ENCODE results near the gene MYO3B. TPM values are rescaled to one million over a fixed set of nuclear protein-coding genes. Genes with fewer than 3 reads are reported as not detected.

Gene MYO3B
- total RNA-seq, 1 experiment from 2014 or later, result 0.09 TPM

- Mint-ChIP-seq H3K4me1 (ENCODE audit: low read depth, unreplicated experiment) (peaks cover 45% of the 10 kb centered on the region), H3K27ac (ENCODE audit: unreplicated experiment) (no peak overlapping the region)
- CTCF ChIA-PET, result no interaction called here
These were observed 257.1 kb downstream of the MYO3B start for GRCh38 chr2:170434900-170435621.

GRCh38 chr2:170436077-170436943 is 258.4 kb downstream of the MYO3B start:
- Mint-ChIP-seq H3K4me1 (ENCODE audit: low read depth, unreplicated experiment) (peaks cover 47% of the 10 kb centered on the region), H3K27me3 (ENCODE audit: insufficient read depth, unreplicated experiment) (no peaks in the 10 kb centered on the region), H3K27ac (ENCODE audit: unreplicated experiment) (peak overlapping the region; percentile 41), H3K36me3 (ENCODE audit: insufficient read depth, unreplicated experiment) (no peaks in the 10 kb centered on the region), H3K4me3 (ENCODE audit: unreplicated experiment) (peak overlapping the region; percentile 5), H3K9me3 (ENCODE audit: unreplicated experiment) (no peaks in the 10 kb centered on the region)
- H3K36me3 ChIP-seq (ENCODE audit: control insufficient read depth, insufficient read depth, low read length), result no peaks in the 10 kb centered on the region
- ChIA-PET CTCF (no interaction called here), POLR2A (no interaction called here)
- H3K27me3 ChIP-seq (replicated peaks; ENCODE audit: control insufficient read depth, insufficient read depth, low read length), result no peaks in the 10 kb centered on the region
- DNase-seq, result no peak
- intact Hi-C loops (cut with micrococcal nuclease; ENCODE audit: unreplicated experiment), result no loop called here
- no peak for TF ChIP-seq CTCF (IDR thresholded peaks at IDR 0.05; ENCODE audit: insufficient read depth in 1 of 2, low read depth in 1 of 2, low read length in 1 of 2, severe bottlenecking in 1 of 2, unreplicated experiment in 1 of 2)
- no TSS peak for BruUV-seq (replicated peaks)
- peaks cover 28% of the 10 kb centered on the region for H3K4me1 ChIP-seq
- H3K9me3 ChIP-seq, result no peaks in the 10 kb centered on the region
- no peak overlapping the region for H3K4me3 ChIP-seq (ENCODE audit: low read depth, low read length)

More at GRCh38 chr2:170434900-170435621, 257.1 kb downstream of the MYO3B start:
- Mint-ChIP-seq H3K36me3 (ENCODE audit: insufficient read depth, unreplicated experiment) (no peaks in the 10 kb centered on the region), H3K4me3 (ENCODE audit: unreplicated experiment) (no peak overlapping the region), H3K27me3 (ENCODE audit: insufficient read depth, unreplicated experiment) (no peaks in the 10 kb centered on the region), H3K9me3 (ENCODE audit: unreplicated experiment) (no peaks in the 10 kb centered on the region)
- intact Hi-C loops (cut with micrococcal nuclease; ENCODE audit: unreplicated experiment), result no loop called here
- no peak for DNase-seq
- Histone ChIP-seq H3K36me3 (ENCODE audit: control insufficient read depth, insufficient read depth, low read length) (no peaks in the 10 kb centered on the region), H3K4me3 (ENCODE audit: low read depth, low read length) (no peak overlapping the region), H3K4me1 (peaks cover 27% of the 10 kb centered on the region), H3K9me3 (no peaks in the 10 kb centered on the region), H3K27me3 (replicated peaks; ENCODE audit: control insufficient read depth, insufficient read depth, low read length) (no peaks in the 10 kb centered on the region)
- no peak for TF ChIP-seq CTCF (IDR thresholded peaks at IDR 0.05; ENCODE audit: insufficient read depth in 1 of 2, low read depth in 1 of 2, low read length in 1 of 2, severe bottlenecking in 1 of 2, unreplicated experiment in 1 of 2)
- POLR2A ChIA-PET, result no interaction called here
- no TSS peak for BruUV-seq (replicated peaks)

GRCh38 chr2:170446078-170446477 is 268.1 kb downstream of the MYO3B start:
- H3K27me3 Mint-ChIP-seq (ENCODE audit: insufficient read depth, unreplicated experiment), result no peaks in the 10 kb centered on the region
- H3K27me3 ChIP-seq (replicated peaks; ENCODE audit: control insufficient read depth, insufficient read depth, low read length), result no peaks in the 10 kb centered on the region
- peaks cover 67% of the 10 kb centered on the region for H3K4me1 ChIP-seq
- H3K4me3 Mint-ChIP-seq (ENCODE audit: unreplicated experiment), result peak overlapping the region; percentile 23
- H3K9me3 Mint-ChIP-seq (ENCODE audit: unreplicated experiment), result no peaks in the 10 kb centered on the region
- no TSS peak for BruUV-seq (replicated peaks)
- no peaks in the 10 kb centered on the region for H3K36me3 ChIP-seq (ENCODE audit: control insufficient read depth, insufficient read depth, low read length)
- H3K4me3 ChIP-seq (ENCODE audit: low read depth, low read length), result no peak overlapping the region
- POLR2A ChIA-PET, result no interaction called here
- peaks cover 42% of the 10 kb centered on the region for H3K4me1 Mint-ChIP-seq (ENCODE audit: low read depth, unreplicated experiment)
- DNase-seq, result peak; percentile 49 to 83
- H3K27ac Mint-ChIP-seq (ENCODE audit: unreplicated experiment), result peak overlapping the region; percentile 65
- no peaks in the 10 kb centered on the region for H3K9me3 ChIP-seq
- intact Hi-C loops (cut with micrococcal nuclease; ENCODE audit: unreplicated experiment), result loop anchor here (1.0 to 5.0 kb wide), 4 partner anchors 9 to 266 kb away; no protein-coding TSS in a partner anchor
- TF ChIP-seq CTCF (IDR thresholded peaks at IDR 0.05; ENCODE audit: insufficient read depth in 1 of 2, low read depth in 1 of 2, low read length in 1 of 2, severe bottlenecking in 1 of 2, unreplicated experiment in 1 of 2), result no peak
- peaks cover 9% of the 10 kb centered on the region for H3K36me3 Mint-ChIP-seq (ENCODE audit: insufficient read depth, unreplicated experiment)
- CTCF ChIA-PET, result interaction anchor here (0.6 kb wide), 1 partner anchor 16 kb away, joined by 3 read pairs; no protein-coding TSS in a partner anchor

Data from Caco-2 (cell line).